GM21576 (cell line): ENCODE measurements around the gene IER3.
"Not testable (repeated sequence)": the region's sequence is repeated elsewhere in the genome, so short reads cannot be mapped to it uniquely, and the experiment has no call there.

Experiments used
- ATAC-seq: cut with Tn5 transposase; IDR thresholded peaks from one replicate; pipeline ENCODE4 v1.9.1; 2021; ENCODE audit warnings: mild to moderate bottlenecking, moderate library complexity; ENCODE audit not compliant: unreplicated experiment

IER3 gene

GRCh38 chr6:30769088-30769852 is 24.9 kb upstream of the IER3 start:
- no peak for ATAC-seq

GRCh38 chr6:30768634-30769087 is 24.3 kb upstream of the IER3 start:
- no peak for ATAC-seq

DNA sequence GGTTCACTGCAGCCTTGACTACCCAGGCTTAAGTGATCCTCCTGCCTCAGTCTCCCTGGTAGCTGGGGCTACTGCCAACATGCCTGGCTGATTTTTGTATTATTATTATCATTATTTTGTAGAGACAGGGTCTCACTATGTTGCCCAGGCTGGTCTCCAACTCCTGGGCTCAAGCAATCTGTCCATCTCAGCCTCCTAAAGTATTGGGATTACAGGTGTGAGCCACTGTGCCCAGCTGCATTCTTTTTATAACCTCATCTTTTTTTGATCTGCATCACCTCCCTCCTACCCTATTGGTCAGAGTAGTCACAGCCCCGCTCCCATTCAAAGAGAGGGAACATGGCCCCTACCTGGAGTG is 23.6 kb upstream of the IER3 start:
- no peak for ATAC-seq

DNA sequence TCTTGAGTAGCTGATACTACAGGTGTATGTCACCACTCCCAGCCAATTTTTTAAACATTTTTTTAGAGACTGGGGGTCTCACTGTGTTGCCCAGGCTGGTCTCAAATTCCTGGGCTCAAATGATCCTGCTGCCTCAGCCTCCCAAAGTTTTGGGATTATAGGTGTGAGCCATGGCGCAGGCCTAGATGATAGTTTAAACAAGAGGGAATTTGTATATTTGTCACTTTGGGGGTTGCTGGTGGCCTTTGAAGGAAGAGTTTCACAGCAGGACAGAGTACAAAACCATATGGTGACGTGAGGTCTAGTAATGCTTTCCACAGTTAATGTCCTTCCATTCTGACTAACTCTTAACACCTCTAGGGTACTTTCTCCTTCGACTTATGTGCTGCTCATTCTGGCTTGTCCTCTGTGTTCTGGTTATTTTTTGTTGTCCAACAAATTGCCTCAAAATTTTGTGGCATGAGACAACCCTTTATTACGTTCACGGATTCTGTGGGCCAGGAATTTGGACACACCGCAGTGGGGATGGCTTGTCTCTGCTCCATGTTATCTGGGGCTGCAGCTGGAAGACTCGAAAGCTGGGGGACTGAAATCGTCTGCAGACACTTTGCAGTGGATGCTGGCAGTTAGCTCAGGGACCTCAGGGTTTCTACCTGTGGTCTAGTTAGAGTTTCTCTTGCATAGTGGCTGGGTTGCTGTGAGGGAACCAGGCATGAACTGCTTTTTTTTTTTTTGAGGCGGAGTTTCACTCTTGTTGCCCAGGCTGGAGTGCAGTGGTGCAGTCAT is 23.0 kb upstream of the IER3 start:
- ATAC-seq, result peak; percentile 58

DNA sequence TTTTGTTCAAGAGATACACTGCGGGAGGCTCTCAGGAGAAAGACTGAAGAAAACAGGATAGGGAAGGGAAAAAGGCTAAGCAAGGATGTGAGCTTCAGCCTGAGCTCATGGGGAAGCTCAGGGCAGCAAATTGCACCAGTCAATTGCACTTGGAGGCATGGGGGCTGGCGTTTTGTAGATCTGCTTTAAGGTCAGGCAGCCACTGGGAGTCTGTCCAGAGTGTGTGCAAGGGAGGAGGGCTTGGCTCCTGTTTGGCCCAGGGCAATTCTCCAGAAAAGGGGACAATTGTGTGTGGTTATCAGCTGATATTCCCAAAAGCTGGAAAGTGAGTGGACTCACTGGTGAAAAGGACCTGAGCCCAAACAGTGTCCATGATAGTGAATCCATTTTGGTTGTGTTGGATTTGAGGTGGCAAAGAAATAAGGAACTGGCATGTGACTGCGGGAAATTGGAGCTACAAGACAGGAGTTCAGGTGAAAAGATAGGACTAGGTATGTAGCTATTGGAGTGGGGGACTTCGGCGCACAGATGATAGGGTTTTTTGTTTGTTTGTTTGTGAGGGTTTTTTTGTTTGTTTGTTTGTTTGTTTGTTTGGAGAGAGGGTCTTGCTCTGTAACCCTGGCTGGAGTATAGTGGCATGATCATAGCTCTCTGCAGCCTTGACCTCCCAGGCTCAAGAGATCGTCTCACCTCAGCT is 22.3 kb upstream of the IER3 start:
- ATAC-seq, result no peak

DNA sequence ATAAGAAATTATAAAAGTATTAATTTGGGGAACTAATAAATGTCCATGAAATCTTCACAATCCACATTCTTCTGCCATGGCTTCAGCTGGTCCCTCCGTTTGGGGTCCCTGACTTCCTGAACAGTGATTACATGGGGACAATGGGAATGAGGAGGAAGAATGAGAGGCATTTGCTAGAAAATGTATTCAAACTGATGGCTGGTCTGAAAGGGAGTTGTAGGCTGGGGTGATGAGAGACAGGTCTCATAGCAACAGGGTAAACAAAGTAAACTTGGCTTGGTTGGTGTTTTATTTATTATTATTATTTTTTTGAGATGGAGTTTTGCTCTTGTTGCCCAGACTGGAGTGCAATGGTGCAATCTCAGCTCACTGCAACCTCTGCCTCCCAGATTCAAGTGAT is 21.1 kb upstream of the IER3 start:
- not testable (repeated sequence) for ATAC-seq

- not testable (repeated sequence) for ATAC-seq
Measured at GRCh38 chr6:30764490-30765043, 20.2 kb upstream of the IER3 start.

GRCh38 chr6:30763618-30764489 is 19.5 kb upstream of the IER3 start:
- no peak for ATAC-seq

- no peak for ATAC-seq
Measured at GRCh38 chr6:30763155-30763617, 18.8 kb upstream of the IER3 start.

GRCh38 chr6:30761791-30762429 is 17.6 kb upstream of the IER3 start:
- ATAC-seq, result no peak

DNA sequence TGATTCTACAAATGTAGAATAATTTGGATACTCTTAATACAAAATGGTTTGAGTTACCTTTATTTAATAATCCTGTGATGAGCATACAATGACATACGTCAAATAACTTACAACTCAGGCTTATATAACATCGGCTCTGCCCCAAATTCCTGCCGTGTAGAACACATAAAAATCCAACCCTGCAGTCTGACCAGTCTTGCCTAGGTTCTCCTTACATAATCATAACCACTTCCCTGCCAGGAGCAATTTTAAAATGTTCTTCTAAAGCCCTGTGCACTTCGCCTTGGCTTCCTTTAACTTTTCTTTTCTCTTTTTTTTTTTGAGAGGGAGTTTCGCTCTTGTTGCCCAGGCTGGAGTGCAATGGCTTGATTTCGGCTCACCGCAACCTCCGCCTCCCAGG is 16.2 kb upstream of the IER3 start:
- no peak for ATAC-seq

DNA sequence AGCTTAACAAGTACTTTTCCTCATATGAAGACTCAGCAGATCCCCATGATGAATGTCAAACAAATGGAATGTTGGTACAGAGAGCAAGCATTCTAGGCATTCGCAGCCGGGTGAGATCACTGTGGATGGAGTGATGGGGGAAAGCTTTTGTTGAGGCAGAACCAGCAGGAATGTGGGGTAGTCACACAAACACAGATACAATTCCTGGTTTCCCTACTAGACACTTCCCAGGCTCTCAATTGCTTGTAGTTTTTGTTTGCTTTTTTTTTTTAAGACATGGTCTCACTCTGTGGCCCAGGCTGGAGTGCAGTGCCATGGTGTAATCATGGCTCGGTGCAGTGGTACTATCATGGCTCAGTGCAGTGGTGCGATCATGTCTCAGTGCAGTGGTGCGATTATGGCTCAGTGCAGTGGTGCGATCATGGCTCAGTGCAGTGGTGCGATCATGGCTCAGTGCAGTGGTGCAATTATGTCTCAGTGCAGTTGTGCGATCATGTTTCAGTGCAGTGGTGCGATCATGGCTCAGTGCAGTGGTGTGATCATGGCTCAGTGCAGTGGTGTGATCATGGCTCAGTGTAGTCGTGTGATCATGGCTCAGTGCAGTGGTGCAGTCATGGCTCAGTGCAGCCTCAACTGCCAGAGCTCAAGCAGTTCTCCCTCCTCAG is 15.4 kb upstream of the IER3 start:
- no peak for ATAC-seq

- ATAC-seq, result no peak
Measured at GRCh38 chr6:30757261-30757904, 13.0 kb upstream of the IER3 start.

GRCh38 chr6:30756405-30757003 is 12.2 kb upstream of the IER3 start:
- not testable (repeated sequence) for ATAC-seq

GRCh38 chr6:30754631-30755030 is 10.3 kb upstream of the IER3 start:
- ATAC-seq, result no peak

GRCh38 chr6:30752157-30752927 is 8.0 kb upstream of the IER3 start:
- ATAC-seq, result no peak

GRCh38 chr6:30750379-30750668 is 6.0 kb upstream of the IER3 start:
- ATAC-seq, result no peak
